Transverse colon (tissue), 4 donors: ENCODE results near the gene PCNX2. TPM values are rescaled to one million over a fixed set of nuclear protein-coding genes. Genes with fewer than 3 reads are reported as not detected.

Source experiments
- DNase-seq: peaks from one replicate; pipeline ENCODE4 v3.0.0-alpha.2; 2019
- H3K27ac ChIP-seq, 4 donors: fragments of 200-600 bp; sonication (generic); 2 replicates each; pipeline ENCODE4 v1.5.1; 2016 to 2018; ENCODE audit warnings: inconsistent platforms in 4 of 4
- H3K27me3 ChIP-seq: fragments of 200-600 bp; sonication (generic); 2 replicates; pipeline ENCODE4 v1.5.1; 2017; ENCODE audit warnings: inconsistent platforms
- H3K36me3 ChIP-seq, 4 donors: fragments of 200-600 bp; sonication (generic); 2 replicates each; pipeline ENCODE4 v1.5.1; 2017 to 2019; ENCODE audit warnings: inconsistent platforms in 4 of 4
- H3K4me1 ChIP-seq, 4 donors: fragments of 200-600 bp; sonication (generic); 2 replicates each; pipeline ENCODE4 v1.5.1; 2017 to 2020; ENCODE audit warnings: inconsistent platforms in 4 of 4
- H3K4me3 ChIP-seq, 4 donors: fragments of 200-600 bp; sonication (generic); 1 replicate in 1 of 4; 2 replicates in 3 of 4; pipeline versions ENCODE4 v1.5.1 to v1.6.1; 2017 to 2019; ENCODE audit warnings: inconsistent platforms in 4 of 4
- H3K9me3 ChIP-seq, 2 donors: fragments of 200-600 bp; sonication (generic); 2 replicates each; pipeline ENCODE4 v1.5.1; 2017 to 2019; ENCODE audit warnings: inconsistent platforms in 2 of 2
- CTCF ChIP-seq, 5 experiments: fragments of 200-600 bp in 3 of 5; fragments of 450-650 bp in 2 of 5; sonication (generic) in 3 of 5; IDR thresholded peaks; 1 replicate in 2 of 5; 2 replicates in 3 of 5; pipeline ENCODE4 v1.5.1; 2016 to 2017; ENCODE audit warnings: antibody characterized with exemption in 5 of 5, inconsistent platforms in 3 of 5, mild to moderate bottlenecking in 2 of 5, moderate library complexity in 1 of 5
- EP300 ChIP-seq: sonication (generic); formaldehyde crosslinking; IDR thresholded peaks from one replicate; pipeline ENCODE4 v1.6.1; 2017; ENCODE audit warnings: antibody characterized with exemption, low read depth
- POLR2A ChIP-seq: fragments of 450-650 bp; IDR thresholded peaks from one replicate; pipeline ENCODE4 v1.6.1; 2016; ENCODE audit warnings: antibody characterized with exemption, mild to moderate bottlenecking, moderate library complexity
- POLR2AphosphoS5 ChIP-seq, 3 donors: sonication (generic); formaldehyde crosslinking; IDR thresholded peaks; one replicate each; pipeline ENCODE4 v1.6.1; 2016; ENCODE audit warnings: antibody characterized with exemption in 3 of 3
- WGBS, 2 donors: methylation state at CpG; one replicate each; pipeline ENCODE4 v1.1.5; 2018; ENCODE audit warnings: low coverage in 1 of 2; 5-methylcytosine and 5-hydroxymethylcytosine counted together
- in situ Hi-C, 4 donors: fragments of 200-750 bp; cut with MboI; loops; one replicate each; pipeline versions ENCODE4 v1.15.0 to v1.15.1; 2017; ENCODE audit warnings: low sequenced_read_pairs in 3 of 4, low pct_ligation_motif_present in 1 of 4, low pct_unique_long_range_greater_than_20kb in 1 of 4
- intact Hi-C: fragments of 100-400 bp; cut with DNase I; formaldehyde crosslinking; loops from one replicate; pipeline ENCODE4 v1.15.1; 2023; ENCODE audit warnings: low total_unique reads
- total RNA-seq, 4 donors: library from RNA; depleted of rRNA; stranded (reverse); fragments of >200 nt; gene quantifications; one replicate each; pipeline ENCODE4 v1.1.0, GENCODE V29; 2016

PCNX2 gene
- total RNA-seq, 4 donors from 2014 or later: 6.8 to 518 (median 11.8) TPM

GRCh38 chr1:232990176-232991128, 305.1 kb downstream of the PCNX2 start:
- intact Hi-C loops (no loop called here), in situ Hi-C loops (no loop called here)
- no peak for TF ChIP-seq EP300
- no peak for TF ChIP-seq CTCF (IDR thresholded peaks at IDR 0.05)
- TF ChIP-seq POLR2AphosphoS5 (IDR thresholded peaks at IDR 0.05): no peak
- TF ChIP-seq POLR2A: no peak
- no peak overlapping the region for H3K27ac ChIP-seq
- H3K27me3 ChIP-seq: no peaks in the 10 kb centered on the region
- no peak for DNase-seq
- 90 to 100% methylated on average over 1 to 19 of the region's 20 CpGs for WGBS, 2 donors
- H3K9me3 ChIP-seq: peaks cover 0 to 4% of the 10 kb centered on the region in 2 donors
- peaks cover 0 to 4% (median under 1%) of the 10 kb centered on the region in 4 donors for H3K4me1 ChIP-seq
- no peak overlapping the region for H3K4me3 ChIP-seq
- H3K36me3 ChIP-seq: no peaks in the 10 kb centered on the region

GRCh38 chr1:232988572-232989040, 306.9 kb downstream of the PCNX2 start:
- Histone ChIP-seq H3K4me1 (peaks cover 0 to 13% (median 9%) of the 10 kb centered on the region in 4 donors), H3K4me3 (no peak overlapping the region), H3K9me3 (peaks cover 0 to 2% of the 10 kb centered on the region in 2 donors), H3K27me3 (no peaks in the 10 kb centered on the region), H3K27ac (no peak overlapping the region), H3K36me3 (no peaks in the 10 kb centered on the region)
- in situ Hi-C loops (no loop called here), intact Hi-C loops (no loop called here)
- WGBS, 2 donors: 72 to 84% methylated on average over 3 to 8 of the region's 8 CpGs
- no peak for DNase-seq
- TF ChIP-seq POLR2AphosphoS5 (IDR thresholded peaks at IDR 0.05) (no peak), POLR2A (no peak), CTCF (IDR thresholded peaks at IDR 0.05) (no peak), EP300 (no peak)

GRCh38 chr1:232987774-232988140, 307.8 kb downstream of the PCNX2 start:
- in situ Hi-C loops (no loop called here), intact Hi-C loops (no loop called here)
- WGBS, 2 donors: 89% methylated on average over 13 of the region's 13 CpGs; no CpG with 5 or more reads in 1 of the 2 donors
- Histone ChIP-seq H3K4me3 (no peak overlapping the region), H3K27ac (no peak overlapping the region), H3K9me3 (no peaks in the 10 kb centered on the region), H3K36me3 (no peaks in the 10 kb centered on the region), H3K4me1 (peaks cover 0 to 13% (median 9%) of the 10 kb centered on the region in 4 donors), H3K27me3 (no peaks in the 10 kb centered on the region)
- no peak for DNase-seq
- TF ChIP-seq CTCF (IDR thresholded peaks at IDR 0.05) (no peak), POLR2A (no peak), POLR2AphosphoS5 (IDR thresholded peaks at IDR 0.05) (no peak), EP300 (no peak)

- Histone ChIP-seq H3K27ac (no peak overlapping the region), H3K9me3 (no peaks in the 10 kb centered on the region), H3K4me3 (no peak overlapping the region), H3K36me3 (no peaks in the 10 kb centered on the region), H3K27me3 (no peaks in the 10 kb centered on the region), H3K4me1 (peaks cover 0 to 13% (median 9%) of the 10 kb centered on the region in 4 donors)
- intact Hi-C loops: no loop called here
- no peak for TF ChIP-seq POLR2AphosphoS5 (IDR thresholded peaks at IDR 0.05)
- no peak for TF ChIP-seq POLR2A
- no peak for TF ChIP-seq CTCF (IDR thresholded peaks at IDR 0.05)
- TF ChIP-seq EP300: no peak
- 89 to 94% methylated on average over 3 to 11 of the region's 11 CpGs for WGBS, 2 donors
- in situ Hi-C loops: no loop called here
- DNase-seq: no peak
Observed at GRCh38 chr1:232987046-232987773, 308.3 kb downstream of the PCNX2 start.
